Parathyroid adenoma (tissue), 2 donors: Measurements from ENCODE around the gene TULP4.

ENCODE experiments used
- H2AFZ ChIP-seq: fragments of 300-600 bp; sonication (generic); one replicate; pipeline ENCODE4 v1.7.0; 2017; ENCODE audit warnings: antibody characterized with exemption, mild to moderate bottlenecking
- H3K27ac ChIP-seq: fragments of 300-600 bp; sonication (generic); one replicate; pipeline ENCODE4 v1.7.0; 2017
- H3K27me3 ChIP-seq: fragments of 300-600 bp; sonication (generic); one replicate; pipeline ENCODE4 v1.7.0; 2017; ENCODE audit warnings: low read length; ENCODE audit not compliant: control insufficient read depth, insufficient read depth
- H3K36me3 ChIP-seq: fragments of 300-600 bp; sonication (generic); one replicate; pipeline ENCODE4 v1.7.0; 2017; ENCODE audit warnings: low read length; ENCODE audit not compliant: control insufficient read depth, insufficient read depth
- H3K4me1 ChIP-seq: fragments of 300-600 bp; sonication (generic); one replicate; pipeline ENCODE4 v1.7.0; 2017; ENCODE audit warnings: control low read depth
- H3K4me2 ChIP-seq: fragments of 300-600 bp; sonication (generic); one replicate; pipeline ENCODE4 v1.7.0; 2017; ENCODE audit warnings: low read length
- H3K4me3 ChIP-seq: fragments of 300-600 bp; sonication (generic); one replicate; pipeline ENCODE4 v1.7.0; 2017; ENCODE audit warnings: low read depth, low read length
- H3K79me2 ChIP-seq: fragments of 300-600 bp; sonication (generic); one replicate; pipeline ENCODE4 v1.7.0; 2017; ENCODE audit warnings: control low read depth
- H3K9ac ChIP-seq: fragments of 300-600 bp; sonication (generic); one replicate; pipeline ENCODE4 v1.7.0; 2017; ENCODE audit warnings: mild to moderate bottlenecking
- H3K9me3 ChIP-seq: fragments of 300-600 bp; sonication (generic); one replicate; pipeline ENCODE4 v1.7.0; 2017; ENCODE audit warnings: low read length; ENCODE audit not compliant: control insufficient read depth
- CTCF ChIP-seq: fragments of 300-600 bp; sonication (generic); IDR thresholded peaks from one replicate; pipeline ENCODE4 v1.7.0; 2017; ENCODE audit warnings: antibody characterized with exemption, mild to moderate bottlenecking
- donor health status: primary hyperparathyroidism.

The TULP4 gene

GRCh38 chr6:158499601-158500000, 187.3 kb downstream of the TULP4 start:
- no peak overlapping the region for H3K9ac ChIP-seq
- no peaks in the 10 kb centered on the region for H3K9me3 ChIP-seq
- no peaks in the 10 kb centered on the region for H3K36me3 ChIP-seq
- no peak for TF ChIP-seq CTCF
- no peaks in the 10 kb centered on the region for H3K79me2 ChIP-seq
- no peak overlapping the region for H3K27ac ChIP-seq
- H3K27me3 ChIP-seq = no peaks in the 10 kb centered on the region
- H3K4me1 ChIP-seq = no peaks in the 10 kb centered on the region
- H3K4me3 ChIP-seq = no peak overlapping the region
- H3K4me2 ChIP-seq = no peak overlapping the region
- no peak overlapping the region for H2AFZ ChIP-seq

- H3K4me3 ChIP-seq = no peak overlapping the region
- H3K4me1 ChIP-seq = no peaks in the 10 kb centered on the region
These were observed 187.9 kb downstream of the TULP4 start for GRCh38 chr6:158500016-158500735.

GRCh38 chr6:158501360-158502262, 189.3 kb downstream of the TULP4 start:
- Histone ChIP-seq H3K4me3 (no peak overlapping the region), H2AFZ (no peak overlapping the region), H3K9ac (no peak overlapping the region), H3K9me3 (no peaks in the 10 kb centered on the region), H3K36me3 (no peaks in the 10 kb centered on the region), H3K27ac (no peak overlapping the region), H3K27me3 (no peaks in the 10 kb centered on the region), H3K4me2 (no peak overlapping the region), H3K4me1 (no peaks in the 10 kb centered on the region), H3K79me2 (no peaks in the 10 kb centered on the region)
- no peak for TF ChIP-seq CTCF

More at GRCh38 chr6:158500016-158500735, 187.9 kb downstream of the TULP4 start:
- Histone ChIP-seq H3K36me3 (no peaks in the 10 kb centered on the region), H3K27ac (no peak overlapping the region), H3K4me2 (no peak overlapping the region), H3K9me3 (no peaks in the 10 kb centered on the region), H3K27me3 (no peaks in the 10 kb centered on the region), H2AFZ (no peak overlapping the region), H3K79me2 (no peaks in the 10 kb centered on the region), H3K9ac (no peak overlapping the region)
- no peak for TF ChIP-seq CTCF

GRCh38 chr6:158502263-158502950, 190.1 kb downstream of the TULP4 start:
- Histone ChIP-seq H3K36me3 (no peaks in the 10 kb centered on the region), H3K4me2 (no peak overlapping the region), H3K79me2 (no peaks in the 10 kb centered on the region), H3K27me3 (no peaks in the 10 kb centered on the region), H3K4me3 (no peak overlapping the region), H3K4me1 (no peaks in the 10 kb centered on the region), H3K9me3 (no peaks in the 10 kb centered on the region), H3K27ac (no peak overlapping the region), H3K9ac (no peak overlapping the region), H2AFZ (no peak overlapping the region)
- no peak for TF ChIP-seq CTCF
